UCSD-AML1 (cell line): ENCODE results near the gene AHNAK2.
"Not testable (repeated sequence)": the region's sequence is repeated elsewhere in the genome, so short reads cannot be mapped to it uniquely, and the experiment has no call there.

Experiments
- DNase-seq: peaks from one replicate; lab custom pipeline; 2025; ENCODE audit not compliant: unreplicated experiment; lab: John Stamatoyannopoulos, UW

AHNAK2 gene

GRCh38 chr14:104928391-104929133, 49.6 kb downstream of the AHNAK2 start:
- DNase-seq, result no peak

GRCh38 chr14:104927901-104928300, 50.3 kb downstream of the AHNAK2 start:
- no peak for DNase-seq

- DNase-seq, result no peak
Observed at GRCh38 chr14:104927432-104927816, 50.8 kb downstream of the AHNAK2 start.

GRCh38 chr14:104926619-104927431, 51.3 kb downstream of the AHNAK2 start:
- DNase-seq, result no peak

GRCh38 chr14:104925855-104926609, 52.1 kb downstream of the AHNAK2 start:
- no peak for DNase-seq

GRCh38 chr14:104925214-104925854, 52.8 kb downstream of the AHNAK2 start:
- DNase-seq, result no peak

GRCh38 chr14:104924421-104925213, 53.6 kb downstream of the AHNAK2 start, which contains the start of gene PLD4:
TSS of gene PLD4 (plus strand) at chr14:104924879. CDS start at chr14:104927141, 2,262 bp downstream.
- DNase-seq, result peak; percentile 45

- no peak for DNase-seq
Observed at GRCh38 chr14:104923640-104924420, 54.3 kb downstream of the AHNAK2 start.

GRCh38 chr14:104919993-104920315, 58.2 kb downstream of the AHNAK2 start:
- no peak for DNase-seq

GRCh38 chr14:104919152-104919992, 58.8 kb downstream of the AHNAK2 start:
- DNase-seq, result not testable (repeated sequence)

- no peak for DNase-seq
Observed at GRCh38 chr14:104917993-104918392, 60.2 kb downstream of the AHNAK2 start.

GRCh38 chr14:104917116-104917515, 61.1 kb downstream of the AHNAK2 start:
- DNase-seq, result no peak

- no peak for DNase-seq
Observed at GRCh38 chr14:104913435-104913834, 64.7 kb downstream of the AHNAK2 start.

- no peak for DNase-seq
Observed at GRCh38 chr14:104912053-104912452, 66.1 kb downstream of the AHNAK2 start.

- no peak for DNase-seq
Observed at GRCh38 chr14:104908303-104908702, 69.9 kb downstream of the AHNAK2 start.

- not testable (repeated sequence) for DNase-seq
Observed at GRCh38 chr14:104905579-104905933, 72.6 kb downstream of the AHNAK2 start.

GRCh38 chr14:104904650-104905578, 73.3 kb downstream of the AHNAK2 start:
- not testable (repeated sequence) for DNase-seq

GRCh38 chr14:104903990-104904389, 74.2 kb downstream of the AHNAK2 start:
- no peak for DNase-seq
